AG04450 (cell line): ENCODE results near the gene PRKD1. TPM values are rescaled to one million over a fixed set of nuclear protein-coding genes. Genes with fewer than 3 reads are reported as not detected.

Experiments used
- CTCF ChIA-PET: fragments of 300-600, 350-600 bp; formaldehyde crosslinking; extraction: SDS; loops from one replicate; lab custom pipeline; 2022; ENCODE audit warnings: antibody characterized with exemption, inconsistent platforms; lab: Charles Lee
- POLR2A ChIA-PET: fragments of 350-600 bp; formaldehyde crosslinking; extraction: SDS; loops from one replicate; lab custom pipeline; 2021; ENCODE audit warnings: antibody characterized with exemption, inconsistent platforms; lab: Yijun Ruan, JAX
- DNase-seq: peaks from one replicate; pipeline ENCODE4 v3.0.0-alpha.2; 2011; ENCODE audit warnings: low read depth, low spot score
- H3K27ac ChIP-seq: one replicate; pipeline ENCODE4 v1.5.1; 2012; ENCODE audit warnings: low read depth, low read length, control low read depth
- H3K27me3 ChIP-seq: one replicate; pipeline ENCODE4 v1.6.0; 2012; ENCODE audit warnings: low read length; ENCODE audit not compliant: control insufficient read depth, insufficient read depth
- H3K4me3 ChIP-seq: 2 replicates; pipeline ENCODE4 v1.5.1; 2011; ENCODE audit warnings: mild to moderate bottlenecking, low read depth, low read length, control low read depth
- H3K9me3 ChIP-seq: 2 replicates; pipeline ENCODE4 v1.5.1; 2012; ENCODE audit warnings: low read length; ENCODE audit not compliant: control insufficient read depth, insufficient read depth
- polyA minus RNA-seq: library from RNA; depleted of rRNA, polyadenylated mRNA; stranded (reverse); fragments of >200 nt; gene quantifications from 2 replicates; pipeline ENCODE4 v1.2.3, GENCODE V29; 2011; rRNA and poly(A)+ RNA removed
- polyA plus RNA-seq: library from polyadenylated mRNA; depleted of rRNA; stranded (reverse); fragments of >200 nt; gene quantifications from 2 replicates; pipeline ENCODE4 v1.2.3, GENCODE V29; 2011; rRNA removed
- TF ChIP-seq, protein P1 (sequence below): IDR thresholded peaks from 2 replicates; pipeline ENCODE4 v1.5.1; 2011; ENCODE audit warnings: low read depth, low read length, control low read depth, inconsistent platforms

Gene PRKD1
- 20.7 and 24.5 TPM in 2 replicates for polyA plus RNA-seq
- 48.7 and 49.1 TPM in 2 replicates for polyA minus RNA-seq

DNA sequence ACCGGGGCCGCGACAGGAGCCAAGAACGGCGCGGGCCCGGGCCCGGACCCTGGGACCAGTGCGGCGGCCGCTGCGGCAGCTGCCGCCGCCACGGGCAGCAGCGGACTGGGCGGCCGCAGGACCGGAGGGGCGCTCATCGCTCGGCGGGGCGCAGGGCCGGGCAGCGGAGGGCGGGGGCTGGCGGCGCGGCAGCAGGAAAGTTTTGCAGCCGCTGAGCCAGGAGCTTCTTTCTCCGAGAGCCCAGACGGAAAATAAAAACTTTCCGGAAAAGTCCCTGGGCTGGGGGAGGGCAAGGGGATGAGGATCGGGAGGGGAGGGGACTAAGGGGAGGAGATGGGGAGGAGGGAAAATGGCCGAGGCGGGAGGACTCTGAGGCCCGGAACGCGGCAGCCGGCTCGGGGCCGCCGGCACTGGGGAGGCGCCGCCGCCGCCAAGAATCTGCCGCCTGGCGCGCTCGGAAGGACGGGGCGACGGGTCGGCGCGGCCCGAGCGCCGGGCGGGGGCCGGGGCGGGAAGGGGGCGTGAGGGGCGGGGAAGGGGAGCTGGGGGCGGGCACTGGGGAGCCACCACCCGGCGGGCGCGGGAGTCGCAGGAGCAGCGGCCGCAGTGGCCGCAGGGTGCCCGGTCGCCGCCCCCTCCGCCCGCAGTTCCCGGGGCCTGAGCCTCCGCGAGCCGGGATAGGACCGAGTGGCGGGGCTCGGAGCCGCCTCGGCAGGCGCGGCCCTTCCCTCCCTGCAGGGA, at the start of gene PRKD1:
TSS of gene PRKD1 (minus strand) at position 472 of the 741 bp plus-strand sequence.
- H3K9me3 ChIP-seq = no peaks in the 10 kb centered on the region
- TF ChIP-seq, protein P1, sequence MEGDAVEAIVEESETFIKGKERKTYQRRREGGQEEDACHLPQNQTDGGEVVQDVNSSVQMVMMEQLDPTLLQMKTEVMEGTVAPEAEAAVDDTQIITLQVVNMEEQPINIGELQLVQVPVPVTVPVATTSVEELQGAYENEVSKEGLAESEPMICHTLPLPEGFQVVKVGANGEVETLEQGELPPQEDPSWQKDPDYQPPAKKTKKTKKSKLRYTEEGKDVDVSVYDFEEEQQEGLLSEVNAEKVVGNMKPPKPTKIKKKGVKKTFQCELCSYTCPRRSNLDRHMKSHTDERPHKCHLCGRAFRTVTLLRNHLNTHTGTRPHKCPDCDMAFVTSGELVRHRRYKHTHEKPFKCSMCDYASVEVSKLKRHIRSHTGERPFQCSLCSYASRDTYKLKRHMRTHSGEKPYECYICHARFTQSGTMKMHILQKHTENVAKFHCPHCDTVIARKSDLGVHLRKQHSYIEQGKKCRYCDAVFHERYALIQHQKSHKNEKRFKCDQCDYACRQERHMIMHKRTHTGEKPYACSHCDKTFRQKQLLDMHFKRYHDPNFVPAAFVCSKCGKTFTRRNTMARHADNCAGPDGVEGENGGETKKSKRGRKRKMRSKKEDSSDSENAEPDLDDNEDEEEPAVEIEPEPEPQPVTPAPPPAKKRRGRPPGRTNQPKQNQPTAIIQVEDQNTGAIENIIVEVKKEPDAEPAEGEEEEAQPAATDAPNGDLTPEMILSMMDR = no peak
- no peaks in the 10 kb centered on the region for H3K27me3 ChIP-seq
- DNase-seq = no peak
- H3K27ac ChIP-seq = peak within 1 kb of the TSS; percentile 21
- CTCF ChIA-PET = interaction anchor here (0.6 to 1.5 kb wide), 15 partner anchors 18 to 408 kb away, joined by 3 to 12 read pairs (median 3); no protein-coding TSS in a partner anchor
- POLR2A ChIA-PET = interaction anchor here (0.6 to 0.7 kb wide), 2 partner anchors 31 to 374 kb away, joined by 3 to 8 read pairs; no protein-coding TSS in a partner anchor
- peak within 1 kb of the TSS; percentile 88 for H3K4me3 ChIP-seq

DNA sequence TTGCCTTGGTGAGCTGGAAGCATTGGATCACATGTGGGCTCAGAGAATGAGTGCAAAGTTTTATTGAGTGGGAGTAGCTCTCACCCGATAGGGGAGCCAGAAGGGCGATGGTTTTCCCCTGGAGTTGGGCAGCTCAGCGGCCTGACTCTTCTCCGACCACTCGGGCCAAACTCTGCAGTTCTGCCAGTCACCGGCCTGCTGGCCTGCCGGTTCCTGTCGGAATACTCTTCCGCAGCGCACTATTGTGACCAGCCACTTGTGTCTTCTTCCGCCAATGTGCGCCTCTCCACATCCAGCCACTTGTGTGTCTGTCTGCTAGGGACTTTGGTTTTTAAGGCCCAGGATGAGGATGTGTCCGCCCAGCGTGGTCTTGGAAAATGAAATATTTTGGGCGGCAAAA, 43.5 kb upstream of the PRKD1 start:
- TF ChIP-seq, protein P1 = no peak
- H3K27me3 ChIP-seq = no peaks in the 10 kb centered on the region
- DNase-seq = no peak
- H3K9me3 ChIP-seq = no peaks in the 10 kb centered on the region
- H3K27ac ChIP-seq = no peak overlapping the region
- POLR2A ChIA-PET = no interaction called here
- CTCF ChIA-PET = no interaction called here
- H3K4me3 ChIP-seq = no peak overlapping the region

DNA sequence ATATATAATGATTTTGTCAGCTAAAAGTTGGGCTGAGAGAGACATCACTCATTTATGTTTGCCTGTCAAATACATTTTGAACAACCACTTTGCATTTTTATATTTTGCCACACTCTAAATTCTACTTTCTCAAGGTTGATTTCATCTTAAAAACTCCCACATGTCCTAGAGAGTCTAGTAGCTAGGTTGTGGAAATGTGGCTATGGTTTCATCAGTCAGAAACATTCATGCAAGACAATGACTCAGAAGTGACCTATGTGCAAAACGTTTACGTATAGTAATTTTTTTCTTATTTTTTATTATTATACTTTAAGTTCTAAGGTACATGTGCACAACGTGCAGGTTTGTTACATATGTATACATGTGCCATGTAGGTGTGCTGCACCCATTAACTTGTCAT, 27.4 kb upstream of the PRKD1 start:
- no peak overlapping the region for H3K4me3 ChIP-seq
- no peak overlapping the region for H3K27ac ChIP-seq
- DNase-seq = no peak
- H3K27me3 ChIP-seq = no peaks in the 10 kb centered on the region
- TF ChIP-seq, protein P1 = no peak
- no peaks in the 10 kb centered on the region for H3K9me3 ChIP-seq
- CTCF ChIA-PET = no interaction called here
- POLR2A ChIA-PET = no interaction called here

DNA sequence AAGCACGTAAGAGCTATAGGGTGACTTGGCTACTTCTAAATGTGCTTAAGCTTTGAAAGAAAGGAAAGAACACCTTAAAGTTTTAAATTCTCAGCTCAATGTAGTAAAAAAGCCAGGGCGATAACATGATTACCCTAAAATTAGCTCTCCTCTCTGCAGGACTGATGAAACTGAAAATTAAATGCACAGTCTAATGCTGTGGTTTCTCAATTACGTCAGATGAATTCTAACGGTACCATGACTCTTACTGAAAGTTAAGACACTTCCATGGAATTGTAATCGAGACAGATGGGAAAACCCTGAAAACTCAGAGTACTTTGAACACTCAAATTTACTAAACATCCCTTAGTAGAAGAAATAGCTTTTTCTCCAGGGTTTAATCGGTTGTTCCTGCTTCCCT, 25.9 kb upstream of the PRKD1 start:
- CTCF ChIA-PET = interaction anchor here (1.0 kb wide), 1 partner anchor 405 kb away, joined by 4 read pairs; no protein-coding TSS in a partner anchor
- no peaks in the 10 kb centered on the region for H3K9me3 ChIP-seq
- no peak for DNase-seq
- H3K27ac ChIP-seq = no peak overlapping the region
- H3K27me3 ChIP-seq = no peaks in the 10 kb centered on the region
- TF ChIP-seq, protein P1 = no peak
- POLR2A ChIA-PET = no interaction called here
- H3K4me3 ChIP-seq = no peak overlapping the region

DNA sequence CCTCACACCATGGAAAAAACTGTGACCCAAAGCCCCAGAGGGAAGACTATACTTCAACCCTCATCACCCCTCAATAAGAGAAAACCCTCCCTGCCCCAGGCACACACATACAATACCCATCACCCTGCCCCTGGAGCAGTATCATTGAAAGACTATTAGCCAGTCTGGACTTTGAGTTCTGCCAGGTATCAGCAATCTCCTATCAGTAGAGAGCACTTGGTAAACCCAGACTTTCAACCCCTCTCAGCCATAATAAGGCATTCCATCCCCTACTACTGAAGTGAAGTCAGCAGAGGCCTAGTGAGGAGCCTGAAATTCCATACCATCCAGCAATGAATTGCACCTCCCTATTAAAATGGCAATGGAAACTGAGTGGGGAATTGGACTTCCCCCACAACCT, 16.4 kb upstream of the PRKD1 start:
- Histone ChIP-seq H3K27me3 (no peaks in the 10 kb centered on the region), H3K9me3 (no peaks in the 10 kb centered on the region; the same call in 1 of the 2 replicates), H3K27ac (no peak overlapping the region), H3K4me3 (no peak overlapping the region)
- DNase-seq = no peak
- POLR2A ChIA-PET = no interaction called here
- TF ChIP-seq, protein P1 = no peak
- CTCF ChIA-PET = interaction anchor here (0.7 kb wide), 1 partner anchor 700 kb away, joined by 3 read pairs; no protein-coding TSS in a partner anchor
